H7 (cell line): ENCODE data around the gene MKLN1. TPM values are rescaled to one million over a fixed set of nuclear protein-coding genes. Genes with fewer than 3 reads are reported as not detected.
A peak's percentile ranks its signal among the peaks of the same experiment; 100 is the strongest.
"Not testable (repeated sequence)": the region's sequence is repeated elsewhere in the genome, so short reads cannot be mapped to it uniquely, and the experiment has no call there.

Experiments
- DNase-seq: peaks from one replicate; pipeline ENCODE4 v3.0.0; 2012
- H3K27me3 ChIP-seq: 2 replicates; pipeline ENCODE4 v1.6.0; 2011; ENCODE audit warnings: mild to moderate bottlenecking, low read length; ENCODE audit not compliant: control insufficient read depth, insufficient read depth
- H3K36me3 ChIP-seq: replicated peaks from 2 replicates; pipeline ENCODE4 v1.5.1; 2011; ENCODE audit warnings: low read length; ENCODE audit not compliant: control insufficient read depth, insufficient read depth
- H3K4me3 ChIP-seq: 2 replicates; pipeline ENCODE4 v1.5.1; 2011; ENCODE audit warnings: low read depth, mild to moderate bottlenecking, control low read depth, low read length, moderate library complexity; ENCODE audit not compliant: insufficient read depth
- total RNA-seq: library from RNA; depleted of rRNA; stranded (reverse); fragments of >200 nt; shearing (Covaris generic); gene quantifications from 2 replicates; pipeline ENCODE4 v1.2.3, GENCODE V29; 2014

Gene MKLN1
- total RNA-seq, 1 experiment from 2014 or later = 22.9 TPM

DNA sequence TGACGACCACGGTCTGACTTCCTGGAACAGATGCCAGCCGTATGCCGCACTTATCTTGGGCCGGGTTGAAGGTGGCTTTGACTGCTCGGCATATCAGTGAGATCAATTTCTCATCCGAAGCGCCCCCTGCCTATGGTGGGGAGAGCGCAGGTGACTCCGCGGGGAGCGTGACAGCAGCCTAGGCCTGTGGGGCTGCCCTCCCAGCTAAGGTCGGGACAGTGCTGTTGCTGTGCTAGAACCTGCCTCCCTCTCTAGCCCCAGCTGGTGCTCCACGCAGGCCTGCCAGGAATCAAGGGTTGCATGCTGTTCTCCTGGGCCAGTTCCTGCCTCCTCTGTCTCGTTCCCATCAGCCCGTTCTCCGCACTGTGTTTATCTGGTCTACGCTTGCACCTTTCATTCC, 178.9 kb downstream of the MKLN1 start:
- peak; percentile 48 for DNase-seq
- no peak overlapping the region for H3K4me3 ChIP-seq
- no peaks in the 10 kb centered on the region for H3K27me3 ChIP-seq
- peaks cover 87% of the 10 kb centered on the region for H3K36me3 ChIP-seq

DNA sequence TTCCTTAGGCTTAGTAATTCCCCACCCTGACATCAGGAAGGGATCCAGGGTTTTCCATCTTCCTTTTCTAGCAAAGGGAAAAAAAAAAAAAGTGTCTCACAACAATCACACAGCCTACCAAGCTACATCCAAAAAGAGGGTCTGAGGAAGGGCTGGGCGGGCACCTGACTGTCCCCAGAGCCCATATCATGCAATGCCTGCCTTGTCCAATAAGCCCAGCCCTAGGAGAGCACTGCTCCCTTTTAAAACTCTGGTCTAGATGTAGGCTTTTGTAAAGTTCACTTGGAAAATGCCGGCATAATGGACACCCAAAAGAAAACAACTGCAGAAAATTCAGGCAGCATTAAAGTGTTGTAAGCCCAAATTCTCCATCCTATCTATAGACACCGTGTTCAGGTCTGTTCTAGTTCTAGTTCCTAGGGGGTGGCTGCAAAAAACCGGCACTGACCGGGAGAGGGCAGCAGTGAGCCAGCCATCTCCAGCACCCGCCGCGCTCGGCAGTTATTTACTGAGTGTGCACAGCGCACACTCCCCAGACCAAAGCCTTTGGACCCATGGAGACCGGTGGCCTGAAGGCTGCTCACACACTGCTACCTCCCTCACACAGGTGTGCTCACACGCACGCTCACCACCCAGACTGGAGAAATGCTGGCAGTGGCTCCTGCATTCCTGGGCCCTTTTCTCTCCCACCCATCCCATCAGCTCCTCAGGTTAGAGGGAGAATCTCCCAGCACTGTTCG, 180.1 kb downstream of the MKLN1 start:
- no peak overlapping the region for H3K4me3 ChIP-seq
- H3K36me3 ChIP-seq = peaks cover 79% of the 10 kb centered on the region
- no peaks in the 10 kb centered on the region for H3K27me3 ChIP-seq
- peak; percentile 69 for DNase-seq

DNA sequence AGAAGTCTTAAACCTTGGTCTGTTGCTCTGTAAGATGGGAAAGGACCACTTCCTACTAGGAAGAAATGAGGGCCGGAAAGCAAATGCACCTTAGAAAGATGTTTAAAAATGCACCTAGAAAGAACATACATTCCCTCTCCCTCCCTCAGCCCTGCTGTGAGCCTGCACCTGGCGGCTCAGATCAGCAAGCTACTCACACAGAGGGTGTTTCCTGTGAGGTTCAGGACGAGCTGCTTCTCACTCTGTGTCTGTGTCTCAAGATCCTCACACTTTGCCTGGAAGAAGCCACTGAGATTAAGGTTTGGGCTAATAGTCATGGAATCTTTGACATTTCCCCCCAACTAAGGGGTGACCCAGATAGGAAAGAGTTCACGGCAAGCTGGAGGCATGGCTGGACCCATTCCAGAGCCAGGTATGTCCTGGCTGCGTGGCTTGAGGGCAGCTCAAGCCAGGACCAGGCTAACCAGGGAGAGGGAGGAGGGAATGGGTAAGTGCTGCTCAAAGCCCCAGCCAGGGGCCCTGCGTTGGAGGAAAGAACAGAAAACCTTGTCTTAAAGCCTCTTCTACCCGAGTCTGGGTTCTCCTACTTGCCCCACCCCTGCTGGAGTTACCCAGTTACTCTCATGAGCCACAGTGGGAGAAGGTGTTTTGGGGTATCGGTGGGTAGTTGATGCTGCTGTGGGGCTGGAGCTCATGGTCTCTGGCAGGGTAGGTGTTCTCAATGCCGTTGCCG, 181.2 kb downstream of the MKLN1 start:
- no peak overlapping the region for H3K4me3 ChIP-seq

DNA sequence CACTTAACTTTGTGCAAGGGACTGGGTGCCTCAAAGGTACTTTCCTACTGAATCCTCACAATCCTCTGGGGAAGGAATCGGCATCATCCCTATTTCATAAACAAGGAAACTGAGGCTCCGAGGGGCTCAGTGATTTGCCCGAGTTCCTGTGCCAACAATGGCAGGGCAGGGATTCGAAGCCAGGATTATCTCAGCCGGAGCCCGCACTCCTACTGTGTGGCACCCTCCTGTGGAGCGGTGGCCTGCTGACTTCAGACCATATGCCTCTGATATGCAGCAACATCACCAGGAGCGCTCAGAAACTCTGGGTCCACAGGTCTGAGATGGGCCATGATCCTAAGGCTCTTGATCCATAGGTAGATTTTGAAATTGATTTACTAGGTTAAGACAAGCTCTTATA, 182.1 kb downstream of the MKLN1 start:
- Histone ChIP-seq H3K4me3 (no peak overlapping the region), H3K27me3 (no peaks in the 10 kb centered on the region), H3K36me3 (peaks cover 63% of the 10 kb centered on the region)
- no peak for DNase-seq

More for the DNA sequence above, 181.2 kb downstream of the MKLN1 start:
- peaks cover 72% of the 10 kb centered on the region for H3K36me3 ChIP-seq
- DNase-seq = no peak
- H3K27me3 ChIP-seq = no peaks in the 10 kb centered on the region

DNA sequence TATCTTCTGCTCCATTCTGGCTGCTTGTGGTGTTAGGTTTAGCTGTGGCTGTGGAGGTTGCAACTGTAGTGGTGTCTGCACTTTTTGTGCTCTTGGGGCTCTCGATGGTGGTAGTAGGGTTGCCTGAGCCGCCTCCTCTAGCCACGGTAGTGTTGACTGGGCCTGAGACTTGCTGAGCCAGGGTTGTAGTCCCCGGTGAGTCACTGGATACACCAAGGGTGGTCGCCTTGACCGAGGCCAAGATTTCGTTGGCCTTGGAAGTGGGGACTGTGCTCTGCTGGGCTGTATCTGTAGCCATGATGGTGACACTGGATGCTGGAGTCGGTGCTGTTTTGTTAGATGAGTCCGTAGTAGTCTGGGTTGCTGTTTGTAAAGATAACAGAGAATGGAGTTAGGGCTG, 183.4 kb downstream of the MKLN1 start:
- H3K36me3 ChIP-seq = peaks cover 53% of the 10 kb centered on the region
- DNase-seq = no peak
- no peaks in the 10 kb centered on the region for H3K27me3 ChIP-seq

DNA sequence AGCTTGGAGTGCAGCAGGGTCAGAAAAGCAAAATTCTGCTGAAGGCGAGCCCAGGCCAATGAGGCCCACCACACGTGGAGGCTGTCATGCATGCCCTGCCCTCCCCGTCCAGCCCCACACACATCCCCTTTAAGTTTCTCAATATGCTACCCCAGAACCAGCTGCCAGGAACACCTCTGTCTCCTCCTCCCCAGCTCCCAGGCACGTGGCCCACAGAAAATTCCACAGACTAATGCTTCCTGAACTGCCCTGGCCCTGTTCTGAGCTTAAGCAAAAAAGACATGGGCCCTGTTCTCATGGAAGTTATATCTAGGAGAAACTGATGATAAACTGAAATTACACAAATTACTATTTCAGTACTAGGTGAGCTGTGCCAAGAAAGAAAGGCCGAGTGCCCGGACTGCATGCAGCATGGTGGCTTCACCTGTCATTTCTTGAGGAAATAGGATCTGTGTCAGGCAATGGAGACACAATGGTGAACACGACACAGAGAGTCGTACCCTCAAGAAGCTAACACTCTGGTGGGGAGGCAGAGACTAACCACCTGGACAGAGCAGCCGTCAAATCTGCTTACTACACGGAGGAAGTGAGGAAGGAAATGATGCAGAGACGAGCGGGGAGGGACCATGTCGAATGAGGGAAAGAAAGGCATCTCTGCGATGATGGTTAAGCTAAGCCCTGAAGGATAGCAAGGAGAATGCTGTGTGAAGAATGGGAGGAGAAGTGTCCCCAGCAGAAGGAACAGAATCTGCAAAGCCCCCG, 184.3 kb downstream of the MKLN1 start:
- Histone ChIP-seq H3K27me3 (no peaks in the 10 kb centered on the region), H3K4me3 (no peak overlapping the region), H3K36me3 (peaks cover 46% of the 10 kb centered on the region)
- no peak for DNase-seq

More for the DNA sequence above, 183.4 kb downstream of the MKLN1 start:
- no peak overlapping the region for H3K4me3 ChIP-seq

DNA sequence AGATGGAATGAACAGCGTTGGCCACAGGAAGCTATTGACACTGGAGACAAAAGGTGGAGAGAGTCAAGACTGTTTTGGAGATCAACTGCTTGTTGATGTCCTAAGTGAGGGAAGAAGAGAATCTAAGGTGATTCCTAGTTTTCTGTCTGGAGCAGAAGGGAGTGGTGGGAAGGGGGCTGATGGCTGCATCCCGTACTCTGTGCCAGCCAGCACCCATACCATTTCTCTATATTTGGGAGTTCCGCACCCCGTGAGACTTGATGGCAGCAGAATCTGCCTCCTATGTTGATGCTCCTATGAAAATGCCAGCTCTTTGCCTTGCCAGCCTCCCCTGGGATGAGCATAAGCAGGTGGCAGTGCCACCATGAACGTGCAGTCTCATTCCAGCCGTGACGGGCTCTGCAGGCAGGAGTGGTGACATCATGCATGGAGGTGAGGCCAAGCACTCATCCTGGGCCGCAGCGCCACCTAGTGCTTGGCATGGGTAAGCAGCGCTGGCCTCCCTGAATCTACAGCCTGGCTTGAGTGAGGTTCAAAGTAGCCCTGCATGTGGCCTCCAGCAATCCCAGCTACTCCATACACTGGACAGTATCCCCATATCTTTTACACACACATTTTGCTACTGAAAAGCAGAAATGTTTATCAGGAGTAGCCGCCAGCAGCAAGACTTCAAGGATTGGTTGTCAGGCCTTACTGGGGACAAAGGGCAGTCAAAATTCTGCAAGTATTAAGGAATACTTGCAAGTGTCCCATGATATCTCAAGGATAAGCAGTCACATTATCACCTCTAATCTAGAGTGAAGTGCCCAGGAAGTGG, 185.8 kb downstream of the MKLN1 start:
- H3K36me3 ChIP-seq = peaks cover 33% of the 10 kb centered on the region
- no peak overlapping the region for H3K4me3 ChIP-seq
- DNase-seq = peak; percentile 85
- H3K27me3 ChIP-seq = no peaks in the 10 kb centered on the region

DNA sequence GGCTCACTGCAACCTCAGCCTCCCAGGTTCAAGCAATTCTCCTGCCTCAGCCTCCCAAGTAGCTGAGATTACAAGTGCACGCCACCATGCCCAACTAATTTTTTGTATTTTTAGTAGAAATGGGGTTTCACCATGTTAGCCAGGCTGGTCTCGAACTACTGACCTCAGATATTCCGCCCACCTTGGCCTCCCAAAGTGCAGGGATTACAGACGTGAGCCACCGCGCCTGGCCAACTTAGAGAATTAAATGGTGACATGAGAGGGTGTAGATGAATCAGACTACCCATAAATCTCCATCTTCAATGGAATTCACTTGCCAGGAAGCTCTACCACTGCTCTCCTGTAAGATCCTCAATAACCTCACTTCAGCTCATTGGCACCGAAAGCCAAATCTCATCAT, 187.8 kb downstream of the MKLN1 start:
- H3K27me3 ChIP-seq, DNase-seq, H3K4me3 ChIP-seq: not testable (repeated sequence)
- H3K36me3 ChIP-seq = peaks cover 21% of the 10 kb centered on the region

DNA sequence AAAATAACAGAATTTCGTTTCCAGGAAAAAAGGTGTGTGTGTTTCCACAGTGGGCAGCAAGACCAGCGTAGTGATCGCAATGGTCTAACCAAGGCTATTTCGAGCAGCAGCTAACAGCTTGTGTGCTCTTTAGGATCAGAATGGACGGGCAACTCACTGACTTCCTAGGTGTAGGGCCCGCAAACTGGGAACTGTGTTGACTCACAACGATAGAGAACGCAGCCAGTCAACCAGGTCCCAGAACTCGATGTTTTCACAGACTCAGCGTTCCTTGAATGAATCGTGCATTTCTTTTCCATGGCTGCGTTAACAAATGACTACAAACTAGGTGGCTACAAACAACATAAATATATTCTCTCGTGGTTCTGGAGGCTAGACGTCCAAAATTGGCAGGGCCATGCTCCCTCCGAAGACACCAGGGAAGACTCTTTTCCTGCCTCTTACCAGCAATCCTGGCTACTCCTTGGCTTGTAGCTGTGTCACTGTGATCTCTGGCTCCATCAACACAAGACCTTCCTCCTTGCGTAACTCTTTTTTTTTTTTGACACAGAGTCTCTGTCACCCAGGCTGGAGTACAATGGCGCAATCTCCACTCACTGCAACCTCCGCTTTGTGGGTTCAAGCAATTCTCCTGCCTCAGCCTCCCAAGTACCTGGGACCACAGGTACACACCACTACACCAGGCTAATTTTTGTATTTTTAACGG, 189.7 kb downstream of the MKLN1 start:
- Histone ChIP-seq H3K36me3 (peaks cover 11% of the 10 kb centered on the region), H3K27me3 (no peaks in the 10 kb centered on the region), H3K4me3 (no peak overlapping the region)
- no peak for DNase-seq

DNA sequence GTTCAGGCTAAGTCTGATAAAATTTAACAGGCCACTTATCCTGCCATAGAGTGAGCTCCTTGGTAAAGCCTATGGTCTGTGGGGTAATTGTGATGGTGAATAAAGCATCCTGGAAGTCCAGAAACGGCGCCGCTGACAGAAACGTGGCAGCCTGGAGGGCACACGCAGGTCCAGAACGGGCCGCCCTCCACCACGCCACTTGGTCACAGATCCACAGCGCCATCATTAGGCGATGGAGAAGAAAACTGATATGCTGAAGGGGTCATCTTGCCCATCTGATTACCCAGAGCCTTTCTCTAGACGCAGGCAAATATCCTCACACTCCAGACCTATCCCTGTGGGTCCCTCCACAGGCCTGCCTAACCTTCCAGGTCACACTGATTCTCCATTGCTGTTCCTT, 190.9 kb downstream of the MKLN1 start:
- H3K36me3 ChIP-seq = peaks cover 6% of the 10 kb centered on the region
- no peak overlapping the region for H3K4me3 ChIP-seq
- no peaks in the 10 kb centered on the region for H3K27me3 ChIP-seq
- no peak for DNase-seq

DNA sequence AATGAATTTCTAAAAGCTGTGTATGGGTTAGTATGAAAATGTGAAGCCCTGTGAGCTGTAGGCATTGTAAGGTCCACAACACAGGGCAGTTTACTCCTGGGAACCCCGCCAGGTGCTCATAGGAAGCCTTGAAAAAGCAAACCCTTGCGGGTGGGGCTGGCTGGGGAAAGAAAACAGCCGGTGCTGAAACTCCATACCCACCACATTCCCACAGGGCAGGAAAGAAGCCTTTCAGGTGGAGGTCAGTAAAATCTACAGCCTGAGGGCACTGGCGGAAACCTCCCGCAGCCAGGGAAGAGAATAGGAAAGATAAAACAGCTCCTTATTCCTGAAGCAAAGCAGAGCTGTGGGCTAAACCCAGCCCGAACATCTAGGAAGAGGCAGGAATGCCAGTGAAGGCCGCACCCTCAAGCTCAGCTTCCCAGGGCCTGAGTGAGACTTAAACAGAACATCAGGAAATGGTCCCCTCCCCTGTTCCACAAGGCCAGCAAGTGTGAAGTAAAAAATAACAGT, 194.0 kb downstream of the MKLN1 start:
- H3K4me3 ChIP-seq = no peak overlapping the region
- H3K36me3 ChIP-seq = peaks cover 5% of the 10 kb centered on the region
- DNase-seq = no peak
- no peaks in the 10 kb centered on the region for H3K27me3 ChIP-seq

DNA sequence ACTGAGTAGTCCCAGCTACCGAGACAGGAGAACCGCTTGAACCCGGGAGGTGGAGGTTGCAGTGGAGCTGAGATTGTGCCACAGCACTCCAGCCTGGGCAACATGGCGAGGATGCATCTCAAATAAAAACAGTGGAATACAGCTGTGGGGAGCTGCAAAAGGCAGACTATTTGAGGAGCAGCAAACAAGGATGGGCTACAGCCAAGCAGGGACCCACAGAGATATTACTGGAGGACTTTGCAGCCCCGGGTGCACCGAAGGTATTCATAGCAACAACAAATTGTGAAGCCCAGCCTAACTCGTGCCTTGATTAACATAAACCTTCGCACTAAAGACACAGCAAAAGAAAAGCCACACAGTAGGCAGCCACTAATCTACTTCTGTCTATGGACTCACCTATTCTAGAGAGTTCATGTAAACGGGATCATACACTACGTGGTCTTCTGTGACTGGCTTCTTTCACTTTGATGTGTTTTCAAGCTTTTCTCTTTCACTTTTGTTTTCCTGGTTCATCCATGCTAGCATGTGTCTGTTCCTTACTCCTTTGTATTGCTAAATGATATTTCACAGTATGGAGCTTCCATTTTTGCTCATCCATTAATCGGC, 194.8 kb downstream of the MKLN1 start:
- H3K27me3 ChIP-seq = no peaks in the 10 kb centered on the region
- H3K36me3 ChIP-seq = peaks cover 3% of the 10 kb centered on the region
- DNase-seq = peak; percentile 47
- H3K4me3 ChIP-seq = no peak overlapping the region

DNA sequence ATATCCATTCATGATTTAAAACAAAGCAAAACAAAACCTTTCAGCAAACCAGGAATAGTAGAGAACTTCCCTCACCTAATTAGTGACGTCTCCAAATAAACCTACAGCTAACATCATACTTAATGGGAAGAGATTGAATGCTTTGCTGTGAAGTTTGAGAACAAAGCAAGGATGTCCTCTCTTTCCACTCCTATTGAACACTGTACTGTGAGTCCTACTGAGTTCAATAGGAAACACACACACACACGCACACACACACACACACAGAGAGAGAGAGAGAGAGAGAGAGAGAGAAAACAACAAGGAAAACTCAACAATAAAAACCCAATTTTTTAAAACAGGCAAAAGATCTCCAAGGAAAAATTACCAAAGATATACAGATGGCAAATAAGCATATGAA, 196.4 kb downstream of the MKLN1 start:
- no peak for DNase-seq
- Histone ChIP-seq H3K36me3 (peaks cover 13% of the 10 kb centered on the region), H3K27me3 (no peaks in the 10 kb centered on the region), H3K4me3 (no peak overlapping the region)
